ENCODE measurements around the gene PPP1R3F.

The PPP1R3F gene

GRCh38 chrX:49249616-49250015 lies 20.0 kb upstream of the PPP1R3F start:
- DNase-seq = no peak

DNA sequence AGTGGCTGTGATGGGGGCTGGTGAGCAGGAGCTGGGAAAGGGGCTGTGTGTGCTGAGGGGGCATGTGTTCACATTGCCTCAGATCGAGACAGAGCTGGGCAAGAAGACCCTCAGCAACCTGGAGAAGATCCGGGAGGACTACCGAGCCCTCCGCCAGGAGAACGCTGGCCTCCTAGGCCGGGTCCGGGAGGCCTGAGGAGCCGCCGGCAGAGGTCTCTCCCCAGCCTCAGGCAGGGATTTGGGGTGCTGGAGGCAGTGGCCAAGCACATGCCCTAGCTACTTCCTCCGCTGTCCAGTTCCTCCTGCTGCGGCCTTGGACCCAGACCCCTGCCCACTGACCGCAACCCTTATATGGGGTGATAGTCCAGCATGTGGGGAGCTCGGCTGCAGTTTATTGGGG lies 19.5 kb upstream of the PPP1R3F start:
- DNase-seq = no peak

- DNase-seq = no peak
Measured at GRCh38 chrX:49250578-49250977, 19.0 kb upstream of the PPP1R3F start.

- DNase-seq = no peak
Measured at GRCh38 chrX:49251325-49251724, 18.3 kb upstream of the PPP1R3F start.

- DNase-seq = no peak
Measured at GRCh38 chrX:49254639-49255038, 15.0 kb upstream of the PPP1R3F start.

GRCh38 chrX:49256268-49256995 lies 13.2 kb upstream of the PPP1R3F start:
- no peak for DNase-seq

- DNase-seq = no peak
Measured at GRCh38 chrX:49257074-49257790, 12.4 kb upstream of the PPP1R3F start.

DNA sequence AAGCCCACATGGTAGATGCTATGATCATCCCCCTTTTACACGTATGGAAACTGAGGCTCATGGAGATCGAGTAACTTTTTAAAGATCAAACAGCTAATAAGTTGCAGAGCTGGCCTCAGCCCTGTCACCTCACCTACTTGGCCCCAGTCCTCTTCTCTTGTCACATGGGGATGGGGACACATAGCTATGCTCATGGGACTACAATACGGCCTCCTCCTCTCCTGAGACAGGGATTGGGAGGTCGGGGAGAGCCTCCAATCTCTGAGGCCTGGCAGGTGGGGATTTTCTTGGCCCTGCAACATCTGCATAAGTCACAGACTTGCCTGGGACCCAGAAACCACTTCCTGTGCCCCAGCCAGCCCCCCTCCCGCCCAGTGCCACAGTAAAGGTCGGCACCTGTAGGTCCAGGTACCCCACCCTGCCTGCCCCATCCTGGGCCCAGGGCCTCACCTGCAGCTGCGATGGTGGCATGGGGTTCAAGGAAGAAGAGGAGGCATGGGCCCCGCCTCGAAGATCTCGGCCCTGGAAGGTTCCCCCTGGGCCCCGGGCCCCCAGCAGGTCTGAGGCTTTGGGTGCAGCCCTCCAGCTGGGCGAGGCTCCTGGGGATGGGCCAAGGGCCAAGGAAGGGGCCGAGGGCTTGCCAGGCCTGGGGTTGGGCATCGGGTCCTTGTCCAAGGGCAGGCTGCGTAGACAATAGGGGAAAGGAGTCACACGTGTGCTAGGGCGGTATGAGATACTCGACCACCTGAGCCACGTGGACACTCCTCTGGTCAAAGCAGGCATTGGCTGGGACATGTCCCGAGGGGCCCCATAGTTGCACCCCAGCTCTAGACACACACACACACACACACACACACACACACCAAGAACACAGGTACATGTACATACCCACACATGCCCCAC lies 11.5 kb upstream of the PPP1R3F start:
- DNase-seq = no peak

- DNase-seq = no peak
Measured at GRCh38 chrX:49258749-49259124, 10.9 kb upstream of the PPP1R3F start.

DNA sequence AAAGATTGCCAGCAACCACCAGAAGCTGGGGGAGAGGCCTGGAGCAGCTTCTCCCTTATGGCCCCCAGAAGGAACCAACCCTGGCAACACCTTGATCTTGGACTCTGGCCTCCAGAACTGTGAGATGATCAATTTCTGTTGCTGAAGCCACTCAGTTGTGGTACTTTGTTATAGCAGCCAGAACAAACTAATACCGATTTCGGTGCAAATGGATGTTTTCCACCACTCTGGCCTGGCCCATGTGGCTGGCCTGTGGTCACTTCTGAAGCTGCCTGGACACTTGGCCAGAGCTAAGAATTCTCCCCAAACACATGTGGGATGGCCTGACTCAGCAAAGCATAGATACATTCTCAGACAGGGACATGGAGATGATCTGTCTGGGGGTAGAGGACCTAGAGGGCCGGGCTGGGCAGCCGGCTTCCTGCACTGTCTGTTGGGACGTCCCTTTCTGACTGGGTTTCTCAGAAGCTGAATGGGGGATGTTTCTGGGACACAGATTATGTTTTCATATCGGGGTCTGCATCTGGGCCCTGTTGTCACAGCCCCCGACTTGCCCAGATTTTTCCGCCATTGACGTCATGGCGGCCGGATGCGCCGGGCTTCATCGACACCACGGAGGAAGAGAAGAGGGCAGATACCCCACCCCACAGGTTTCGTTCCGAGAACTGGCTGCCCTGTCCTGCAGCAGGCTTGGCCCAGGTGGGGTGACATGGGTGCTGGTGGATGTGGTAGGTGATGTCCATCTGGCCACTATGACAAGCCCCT lies 9.2 kb upstream of the PPP1R3F start:
- no peak for DNase-seq

DNA sequence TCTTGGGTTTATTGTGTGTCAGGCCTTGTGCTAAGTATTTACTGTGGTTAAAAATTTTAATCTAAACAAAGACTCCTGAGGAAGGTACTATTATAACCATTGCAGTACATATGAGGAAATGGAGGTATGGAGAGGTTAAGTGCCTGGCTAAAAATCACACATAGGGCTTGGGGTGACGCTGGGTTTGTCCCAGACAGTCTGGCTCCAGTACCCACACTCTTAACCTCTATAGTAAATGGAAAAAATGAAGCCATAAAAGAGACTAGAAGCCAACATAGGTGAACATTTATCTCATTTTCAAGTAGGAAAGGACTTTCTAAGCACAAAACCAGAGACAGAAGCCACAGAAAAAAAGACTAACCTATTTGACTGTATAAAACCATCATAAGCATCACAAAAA lies 7.0 kb upstream of the PPP1R3F start:
- DNase-seq = no peak

GRCh38 chrX:49263631-49264030 lies 6.0 kb upstream of the PPP1R3F start:
- no peak for DNase-seq

- no peak for DNase-seq
Measured at GRCh38 chrX:49264460-49264859, 5.1 kb upstream of the PPP1R3F start, which contains the start of gene FOXP3. Gene FOXP3, minus strand, starts transcription at chrX:49264710. Its CDS starts 6,205 bp downstream, at chrX:49258505.

GRCh38 chrX:49266523-49267445 lies 2.8 kb upstream of the PPP1R3F start:
- DNase-seq = no peak

DNA sequence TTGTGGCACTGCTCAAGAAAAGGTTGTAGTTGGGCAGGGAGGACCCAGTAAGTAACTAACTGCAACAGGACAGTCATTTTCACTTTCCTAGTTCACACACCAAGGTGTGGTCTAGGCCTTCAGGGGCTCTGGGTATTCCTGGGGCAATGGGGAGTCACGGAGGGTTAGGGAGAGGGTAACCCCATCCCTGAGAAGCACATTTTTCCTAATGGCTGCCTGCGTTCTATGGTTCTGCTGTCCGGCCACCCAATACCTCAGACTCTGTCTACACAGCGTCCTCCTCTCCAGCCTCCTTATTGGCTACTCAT lies 937 bp upstream of the PPP1R3F start:
- DNase-seq = no peak

- peak; percentile 97 for DNase-seq
Measured at GRCh38 chrX:49269010-49269766, 405 bp upstream of the PPP1R3F start.

- peak; percentile 8 for DNase-seq
Measured at GRCh38 chrX:49270249-49270921, 792 bp downstream of the PPP1R3F start.

- DNase-seq = no peak
Measured at GRCh38 chrX:49271341-49271740, 1.7 kb downstream of the PPP1R3F start.

GRCh38 chrX:49272421-49272820 lies 2.8 kb downstream of the PPP1R3F start:
- no peak for DNase-seq

GRCh38 chrX:49273181-49273727 lies 3.7 kb downstream of the PPP1R3F start:
- DNase-seq = no peak
